ENCODE data around the gene C10orf105.

Gene C10orf105

DNA sequence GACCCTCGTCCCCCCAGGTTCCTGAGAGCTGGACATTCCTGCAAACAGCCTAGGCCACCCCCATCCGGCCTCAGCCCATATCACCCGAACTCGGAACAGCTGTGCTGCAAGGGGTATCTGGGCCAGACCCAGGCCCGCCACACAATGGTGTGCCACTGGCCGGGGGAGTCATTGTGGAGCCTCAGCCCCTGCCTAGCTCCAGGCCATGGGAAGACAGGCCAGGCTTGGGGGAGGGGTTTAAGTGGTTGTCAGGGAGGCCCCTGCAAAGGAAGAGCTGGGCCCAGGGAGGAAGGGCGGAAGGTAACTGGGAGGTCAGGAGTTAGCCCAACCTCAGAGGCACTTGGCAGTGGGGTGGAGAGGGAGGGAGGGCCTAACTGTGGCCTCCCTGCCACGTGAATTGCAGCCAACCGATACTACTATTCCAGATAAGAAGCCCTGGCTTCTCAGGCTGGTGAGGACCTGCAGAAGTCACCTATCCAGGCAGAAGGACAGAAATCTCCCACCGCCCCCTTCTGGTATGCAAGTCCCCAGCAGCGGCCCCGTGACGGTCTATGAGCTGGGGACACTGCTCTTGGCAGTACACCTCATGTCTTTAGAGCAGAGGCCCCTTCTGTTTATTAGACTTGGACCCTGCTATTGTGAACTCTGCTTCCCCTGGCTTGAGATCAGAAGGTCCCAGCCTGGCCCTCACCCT lies 26.9 kb upstream of the C10orf105 start:
- no peak for DNase-seq (ENCODE audit: insufficient read length, low spot score)

DNA sequence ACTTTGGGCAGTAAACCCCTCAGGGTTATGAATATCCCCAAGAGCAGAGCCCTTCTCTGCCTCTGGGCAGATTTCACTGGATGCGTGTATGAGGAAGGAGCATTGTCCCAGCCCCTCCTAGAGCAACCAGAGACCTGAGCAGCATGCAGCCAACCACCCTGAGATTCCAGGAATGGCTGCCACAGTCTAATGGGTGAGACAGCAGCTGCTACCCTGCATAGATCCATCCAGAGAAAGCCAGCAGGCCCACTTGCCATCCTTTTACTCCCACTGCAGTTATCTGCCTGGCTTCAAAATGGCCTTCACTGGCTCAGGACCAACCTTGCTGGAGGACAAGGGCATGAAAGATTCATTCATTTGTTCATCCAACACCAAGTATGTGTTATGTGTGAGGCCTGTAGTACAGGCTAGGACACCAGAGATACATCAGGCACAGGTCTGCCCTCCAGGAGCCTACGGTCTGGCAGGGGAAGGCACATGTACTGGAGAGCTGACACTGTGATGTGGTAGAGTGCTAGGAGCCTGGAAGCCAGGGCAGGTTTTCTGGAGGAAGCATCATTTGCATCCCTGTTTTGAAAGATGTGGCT lies 26.2 kb upstream of the C10orf105 start:
- TF ChIP-seq POLR2A (IDR thresholded peaks at IDR 0.05; ENCODE audit: low read depth, low read length) (no peak), SPI1 (IDR thresholded peaks at IDR 0.05; ENCODE audit: low read depth, low read length) (no peak), PAX5 (IDR thresholded peaks at IDR 0.05; ENCODE audit: insufficient read depth, low read length, severe bottlenecking) (no peak), TAF1 (IDR thresholded peaks at IDR 0.05; ENCODE audit: low read depth, low read length) (no peak), POU2F2 (IDR thresholded peaks at IDR 0.05; ENCODE audit: low read depth, low read length) (no peak), POLR2AphosphoS5 (IDR thresholded peaks at IDR 0.05; ENCODE audit: low read depth, low read length) (no peak)
- DNase-seq (ENCODE audit: insufficient read length, low spot score) (no peak), FAIRE-seq (peak; percentile 20)

More for the DNA sequence above, 26.9 kb upstream of the C10orf105 start:
- TF ChIP-seq POU2F2 (IDR thresholded peaks at IDR 0.05; ENCODE audit: low read depth, low read length) (no peak), PAX5 (IDR thresholded peaks at IDR 0.05; ENCODE audit: insufficient read depth, low read length, severe bottlenecking) (no peak), POLR2A (IDR thresholded peaks at IDR 0.05; ENCODE audit: low read depth, low read length) (no peak), POLR2AphosphoS5 (IDR thresholded peaks at IDR 0.05; ENCODE audit: low read depth, low read length) (no peak)
- no peak for FAIRE-seq

DNA sequence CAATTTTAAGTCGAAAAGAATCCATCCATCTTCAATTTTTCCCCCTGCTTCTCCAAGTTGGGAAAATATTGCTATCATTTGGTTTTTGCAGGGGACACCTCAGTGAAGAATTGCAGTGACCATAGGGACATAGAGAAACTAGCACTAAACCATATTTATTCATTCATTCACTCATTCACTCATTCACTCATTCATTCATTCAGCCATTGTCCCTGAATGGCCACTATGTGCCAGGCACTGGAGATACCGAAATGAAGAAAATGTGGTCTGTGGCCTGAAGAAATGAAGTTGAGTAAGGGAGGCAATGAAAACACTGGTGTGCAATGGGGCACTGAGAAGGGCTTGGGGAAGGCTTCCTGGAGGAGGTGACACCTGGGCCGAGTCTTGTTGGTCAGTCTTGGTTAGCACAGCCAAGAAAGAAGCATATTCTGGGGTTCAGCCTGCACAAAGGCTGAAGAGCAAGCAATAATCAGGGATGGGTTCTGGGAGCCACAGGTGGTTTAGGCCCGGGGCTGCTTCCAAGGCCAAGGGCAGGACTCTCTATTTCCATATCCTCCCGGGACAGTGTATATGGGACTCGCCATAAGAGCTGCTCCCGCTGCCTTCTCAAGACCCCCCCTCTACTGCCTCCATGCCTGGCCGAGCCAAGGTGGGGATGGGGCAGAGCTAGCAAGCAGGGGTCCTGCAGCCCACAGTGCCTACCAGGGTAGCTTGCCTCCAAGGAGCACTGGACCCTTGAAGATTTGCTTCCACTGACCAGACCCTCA lies 25.5 kb upstream of the C10orf105 start:
- DNase-seq (ENCODE audit: insufficient read length, low spot score), result no peak
- FAIRE-seq, result no peak
- TF ChIP-seq TAF1 (IDR thresholded peaks at IDR 0.05; ENCODE audit: low read depth, low read length) (no peak), PAX5 (IDR thresholded peaks at IDR 0.05; ENCODE audit: insufficient read depth, low read length, severe bottlenecking) (no peak), POU2F2 (IDR thresholded peaks at IDR 0.05; ENCODE audit: low read depth, low read length) (no peak), POLR2AphosphoS5 (IDR thresholded peaks at IDR 0.05; ENCODE audit: low read depth, low read length) (no peak), POLR2A (IDR thresholded peaks at IDR 0.05; ENCODE audit: low read depth, low read length) (no peak), SPI1 (IDR thresholded peaks at IDR 0.05; ENCODE audit: low read depth, low read length) (no peak)

- no peak for FAIRE-seq
- TF ChIP-seq PAX5 (IDR thresholded peaks at IDR 0.05; ENCODE audit: insufficient read depth, low read length, severe bottlenecking) (no peak), POLR2A (IDR thresholded peaks at IDR 0.05; ENCODE audit: low read depth, low read length) (no peak), POLR2AphosphoS5 (IDR thresholded peaks at IDR 0.05; ENCODE audit: low read depth, low read length) (no peak), SPI1 (IDR thresholded peaks at IDR 0.05; ENCODE audit: low read depth, low read length) (no peak), POU2F2 (IDR thresholded peaks at IDR 0.05; ENCODE audit: low read depth, low read length) (no peak), TAF1 (IDR thresholded peaks at IDR 0.05; ENCODE audit: low read depth, low read length) (no peak)
- DNase-seq (ENCODE audit: insufficient read length, low spot score), result no peak
Measured at GRCh38 chr10:71743866-71744265, 24.3 kb upstream of the C10orf105 start.

- FAIRE-seq, result no peak
- no peak for DNase-seq (ENCODE audit: insufficient read length, low spot score)
- TF ChIP-seq POLR2A (IDR thresholded peaks at IDR 0.05; ENCODE audit: low read depth, low read length), result no peak
- no peak for TF ChIP-seq POU2F2 (IDR thresholded peaks at IDR 0.05; ENCODE audit: low read depth, low read length)
- TF ChIP-seq PAX5 (IDR thresholded peaks at IDR 0.05; ENCODE audit: insufficient read depth, low read length, severe bottlenecking), result no peak
- TF ChIP-seq POLR2AphosphoS5 (IDR thresholded peaks at IDR 0.05; ENCODE audit: low read depth, low read length), result no peak
- TF ChIP-seq SPI1 (IDR thresholded peaks at IDR 0.05; ENCODE audit: low read depth, low read length), result no peak
- TF ChIP-seq TAF1 (IDR thresholded peaks at IDR 0.05; ENCODE audit: low read depth, low read length), result no peak
Measured at GRCh38 chr10:71743089-71743838, 23.7 kb upstream of the C10orf105 start.

- no peak for DNase-seq (ENCODE audit: insufficient read length, low spot score)
- TF ChIP-seq POU2F2 (IDR thresholded peaks at IDR 0.05; ENCODE audit: low read depth, low read length) (no peak), TAF1 (IDR thresholded peaks at IDR 0.05; ENCODE audit: low read depth, low read length) (no peak), POLR2AphosphoS5 (IDR thresholded peaks at IDR 0.05; ENCODE audit: low read depth, low read length) (no peak), PAX5 (IDR thresholded peaks at IDR 0.05; ENCODE audit: insufficient read depth, low read length, severe bottlenecking) (no peak), SPI1 (IDR thresholded peaks at IDR 0.05; ENCODE audit: low read depth, low read length) (no peak), POLR2A (IDR thresholded peaks at IDR 0.05; ENCODE audit: low read depth, low read length) (no peak)
- peak; percentile 71 for FAIRE-seq
Measured at GRCh38 chr10:71742301-71743088, 22.9 kb upstream of the C10orf105 start.

GRCh38 chr10:71741671-71742070 lies 22.1 kb upstream of the C10orf105 start:
- no peak for TF ChIP-seq TAF1 (IDR thresholded peaks at IDR 0.05; ENCODE audit: low read depth, low read length)
- TF ChIP-seq POLR2A (IDR thresholded peaks at IDR 0.05; ENCODE audit: low read depth, low read length), result no peak
- TF ChIP-seq POU2F2 (IDR thresholded peaks at IDR 0.05; ENCODE audit: low read depth, low read length), result no peak
- no peak for TF ChIP-seq SPI1 (IDR thresholded peaks at IDR 0.05; ENCODE audit: low read depth, low read length)
- TF ChIP-seq POLR2AphosphoS5 (IDR thresholded peaks at IDR 0.05; ENCODE audit: low read depth, low read length), result no peak
- no peak for TF ChIP-seq PAX5 (IDR thresholded peaks at IDR 0.05; ENCODE audit: insufficient read depth, low read length, severe bottlenecking)
- no peak for DNase-seq (ENCODE audit: insufficient read length, low spot score)
- no peak for FAIRE-seq

DNA sequence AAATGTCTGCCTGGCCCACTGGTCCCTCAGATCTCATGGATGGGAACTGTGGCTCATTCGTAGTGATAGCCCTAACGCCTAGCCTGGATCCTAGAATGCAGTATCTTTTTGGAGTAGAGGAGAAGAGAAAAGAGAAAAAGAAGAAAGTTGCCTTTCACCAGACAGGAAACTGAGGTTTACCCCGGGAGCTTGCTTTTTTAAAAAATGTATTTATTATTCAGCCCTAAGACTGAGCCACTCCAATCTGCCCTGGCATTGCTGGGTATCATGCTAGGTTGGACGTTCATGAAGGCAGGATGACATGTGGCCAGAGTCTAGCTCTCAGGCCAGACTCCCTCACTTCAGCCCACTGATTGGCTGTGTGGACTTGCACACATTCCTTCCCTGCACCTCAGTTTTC lies 21.5 kb upstream of the C10orf105 start:
- TF ChIP-seq SPI1 (IDR thresholded peaks at IDR 0.05; ENCODE audit: low read depth, low read length) (no peak), POU2F2 (IDR thresholded peaks at IDR 0.05; ENCODE audit: low read depth, low read length) (no peak), POLR2A (IDR thresholded peaks at IDR 0.05; ENCODE audit: low read depth, low read length) (no peak), POLR2AphosphoS5 (IDR thresholded peaks at IDR 0.05; ENCODE audit: low read depth, low read length) (no peak), TAF1 (IDR thresholded peaks at IDR 0.05; ENCODE audit: low read depth, low read length) (no peak), PAX5 (IDR thresholded peaks at IDR 0.05; ENCODE audit: insufficient read depth, low read length, severe bottlenecking) (no peak)
- DNase-seq (ENCODE audit: insufficient read length, low spot score), result no peak
- FAIRE-seq, result no peak

Data from GM12891 (cell line).